Measurements from ENCODE around the gene SMYD5. TPM values are rescaled to one million over a fixed set of nuclear protein-coding genes. Genes with fewer than 3 reads are reported as not detected.

Gene SMYD5
- 53.7 to 59.9 TPM (median 55.8 TPM) in 5 replicates for total RNA-seq (2022; extraction: Qiagen RNA extraction)

GRCh38 chr2:73214120-73215035 lies at the start of gene SMYD5:
Gene SMYD5, plus strand, starts transcription at chr2:73214245. Its CDS starts 22 bp downstream, at chr2:73214267.

GRCh38 chr2:73202156-73203054 lies 11.6 kb upstream of the SMYD5 start, which contains the start of gene NOTO:
Gene NOTO, plus strand, starts transcription at chr2:73202574. Its CDS starts 93 bp downstream, at chr2:73202667.

GRCh38 chr2:73233154-73233931 lies 19.3 kb downstream of the SMYD5 start, which contains the start of gene PRADC1:
Gene PRADC1, minus strand, starts transcription at chr2:73233239. Its CDS starts 79 bp downstream, at chr2:73233160.

GRCh38 chr2:73233932-73234832 lies 20.1 kb downstream of the SMYD5 start, which contains the start of gene CCT7:
Gene CCT7, plus strand, starts transcription at chr2:73234308. Its CDS starts 71 bp downstream, at chr2:73234379.

Other genes with a start within 250 kb of the SMYD5 start
- gene SFXN5, start 142.5 kb upstream of the SMYD5 start, total RNA-seq (2022; extraction: Qiagen RNA extraction), result 11.5 to 17.1 TPM (median 14.7 TPM) in 5 replicates
- 32.2 to 38.0 TPM (median 36.3 TPM) in 5 replicates for gene RAB11FIP5, start 101.3 kb upstream of the SMYD5 start, total RNA-seq (2022; extraction: Qiagen RNA extraction)
- 0.02 to 0.03 TPM in 2 of 5 replicates, not detected in the others for gene NOTO, start 11.7 kb upstream of the SMYD5 start, total RNA-seq (2022; extraction: Qiagen RNA extraction)
- 16.6 to 26.1 TPM (median 24.2 TPM) in 5 replicates for gene PRADC1, start 19.0 kb downstream of the SMYD5 start, total RNA-seq (2022; extraction: Qiagen RNA extraction)
- gene CCT7, start 20.1 kb downstream of the SMYD5 start, total RNA-seq (2022; extraction: Qiagen RNA extraction), result 572 to 977 TPM (median 585 TPM) in 5 replicates
- 4.1 to 6.4 TPM (median 5.5 TPM) in 5 replicates for gene FBXO41, start 70.2 kb downstream of the SMYD5 start, total RNA-seq (2022; extraction: Qiagen RNA extraction)
- 0.07 to 0.32 TPM (median 0.17 TPM) in 5 replicates for gene EGR4, start 79.3 kb downstream of the SMYD5 start, total RNA-seq (2022; extraction: Qiagen RNA extraction)
- 8.5 to 10.2 TPM (median 9.4 TPM) in 5 replicates for gene ALMS1, start 171.6 kb downstream of the SMYD5 start, total RNA-seq (2022; extraction: Qiagen RNA extraction)

Measured in A549 treated with CORT108297 at 1 μM for 4 hours (cell line).